Measurements from ENCODE around the gene PIK3C2G. TPM values are rescaled to one million over a fixed set of nuclear protein-coding genes. Genes with fewer than 3 reads are reported as not detected.

Gene PIK3C2G
- total RNA-seq, 2 donors from 2014 or later, result 0.57 to 0.69 TPM

DNA sequence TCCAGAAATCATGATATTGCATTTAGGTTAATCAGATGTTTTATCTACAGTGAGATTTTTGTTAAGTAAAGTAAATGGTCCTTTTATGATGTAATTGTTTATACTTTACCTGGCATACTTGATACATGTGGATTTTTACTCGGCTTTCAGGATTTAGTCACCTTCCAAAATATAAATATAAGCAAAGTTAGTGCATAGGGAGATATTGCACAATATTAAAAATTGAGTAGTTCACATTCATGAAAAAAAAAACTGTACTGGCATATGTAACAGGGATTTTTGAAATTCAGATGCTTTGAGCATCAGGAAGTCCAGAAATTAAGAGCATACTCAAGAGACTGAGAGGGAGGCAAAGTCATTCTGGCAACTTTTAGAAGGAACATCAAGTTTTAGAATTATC is 303.0 kb downstream of the PIK3C2G start:
- intact Hi-C loops (cut with DNase I), result no loop called here
- Histone ChIP-seq H3K9me3 (no peaks in the 10 kb centered on the region), H3K4me3 (no peak overlapping the region), H3K9ac (ENCODE audit: low read depth in 2 of 2, low read length in 2 of 2) (no peak overlapping the region), H3K27ac (no peak overlapping the region), H3K4me1 (no peaks in the 10 kb centered on the region), H3K36me3 (no peaks in the 10 kb centered on the region), H3K27me3 (no peaks in the 10 kb centered on the region)
- TF ChIP-seq, protein P1, sequence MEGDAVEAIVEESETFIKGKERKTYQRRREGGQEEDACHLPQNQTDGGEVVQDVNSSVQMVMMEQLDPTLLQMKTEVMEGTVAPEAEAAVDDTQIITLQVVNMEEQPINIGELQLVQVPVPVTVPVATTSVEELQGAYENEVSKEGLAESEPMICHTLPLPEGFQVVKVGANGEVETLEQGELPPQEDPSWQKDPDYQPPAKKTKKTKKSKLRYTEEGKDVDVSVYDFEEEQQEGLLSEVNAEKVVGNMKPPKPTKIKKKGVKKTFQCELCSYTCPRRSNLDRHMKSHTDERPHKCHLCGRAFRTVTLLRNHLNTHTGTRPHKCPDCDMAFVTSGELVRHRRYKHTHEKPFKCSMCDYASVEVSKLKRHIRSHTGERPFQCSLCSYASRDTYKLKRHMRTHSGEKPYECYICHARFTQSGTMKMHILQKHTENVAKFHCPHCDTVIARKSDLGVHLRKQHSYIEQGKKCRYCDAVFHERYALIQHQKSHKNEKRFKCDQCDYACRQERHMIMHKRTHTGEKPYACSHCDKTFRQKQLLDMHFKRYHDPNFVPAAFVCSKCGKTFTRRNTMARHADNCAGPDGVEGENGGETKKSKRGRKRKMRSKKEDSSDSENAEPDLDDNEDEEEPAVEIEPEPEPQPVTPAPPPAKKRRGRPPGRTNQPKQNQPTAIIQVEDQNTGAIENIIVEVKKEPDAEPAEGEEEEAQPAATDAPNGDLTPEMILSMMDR (IDR thresholded peaks at IDR 0.05), result no peak
- DNase-seq, result no peak

DNA sequence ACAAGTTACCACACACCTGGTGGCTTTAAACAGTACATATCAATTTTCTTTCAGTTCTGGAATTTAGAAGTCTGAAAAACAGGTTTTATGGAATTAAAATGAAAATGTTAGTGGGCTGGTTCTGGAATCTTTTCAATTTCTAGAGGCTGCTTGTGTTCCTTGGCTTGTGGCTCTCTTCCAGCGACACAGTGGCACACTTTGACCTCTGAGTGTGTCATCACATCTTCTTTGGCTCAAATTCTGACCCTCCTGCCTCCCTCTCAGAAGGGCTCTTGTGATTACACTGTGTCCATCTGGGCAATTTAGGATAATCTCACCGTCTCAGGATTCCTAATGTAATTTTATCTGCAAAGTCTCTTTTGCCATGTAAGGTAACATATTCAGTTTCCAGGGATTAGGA is 306.5 kb downstream of the PIK3C2G start:
- Histone ChIP-seq H3K9ac (ENCODE audit: low read depth in 2 of 2, low read length in 2 of 2) (no peak overlapping the region), H3K27ac (no peak overlapping the region), H3K36me3 (no peaks in the 10 kb centered on the region), H3K4me1 (no peaks in the 10 kb centered on the region), H3K9me3 (no peaks in the 10 kb centered on the region), H3K27me3 (no peaks in the 10 kb centered on the region), H3K4me3 (no peak overlapping the region)
- TF ChIP-seq, protein P1 (IDR thresholded peaks at IDR 0.05), result no peak
- intact Hi-C loops (cut with DNase I), result no loop called here
- DNase-seq, result no peak

- no peaks in the 10 kb centered on the region for H3K36me3 ChIP-seq
- no peak for DNase-seq
- H3K4me3 ChIP-seq, result no peak overlapping the region
- no peaks in the 10 kb centered on the region for H3K27me3 ChIP-seq
- H3K4me1 ChIP-seq, result no peaks in the 10 kb centered on the region
- TF ChIP-seq, protein P1 (IDR thresholded peaks at IDR 0.05), result no peak
- no peak overlapping the region for H3K27ac ChIP-seq
- intact Hi-C loops (cut with DNase I), result no loop called here
- no peaks in the 10 kb centered on the region for H3K9me3 ChIP-seq
- no peak overlapping the region for H3K9ac ChIP-seq (ENCODE audit: low read depth in 2 of 2, low read length in 2 of 2)
Observed at GRCh38 chr12:18570543-18570942, 309.2 kb downstream of the PIK3C2G start.

- Histone ChIP-seq H3K4me1 (no peaks in the 10 kb centered on the region), H3K9ac (ENCODE audit: low read depth in 2 of 2, low read length in 2 of 2) (no peak overlapping the region), H3K27ac (no peak overlapping the region), H3K9me3 (no peaks in the 10 kb centered on the region), H3K4me3 (no peak overlapping the region), H3K27me3 (no peaks in the 10 kb centered on the region), H3K36me3 (no peaks in the 10 kb centered on the region)
- intact Hi-C loops (cut with DNase I), result no loop called here
- no peak for DNase-seq
- TF ChIP-seq, protein P1 (IDR thresholded peaks at IDR 0.05), result no peak
Observed at GRCh38 chr12:18576104-18576626, 314.8 kb downstream of the PIK3C2G start.

- H3K27me3 ChIP-seq, result no peaks in the 10 kb centered on the region
- intact Hi-C loops (cut with DNase I), result no loop called here
- H3K27ac ChIP-seq, result no peak overlapping the region
- no peak for DNase-seq
- no peaks in the 10 kb centered on the region for H3K9me3 ChIP-seq
- TF ChIP-seq, protein P1 (IDR thresholded peaks at IDR 0.05), result no peak
- H3K4me1 ChIP-seq, result no peaks in the 10 kb centered on the region
- H3K9ac ChIP-seq (ENCODE audit: low read depth in 2 of 2, low read length in 2 of 2), result no peak overlapping the region
- no peaks in the 10 kb centered on the region for H3K36me3 ChIP-seq
- no peak overlapping the region for H3K4me3 ChIP-seq
Observed at GRCh38 chr12:18576648-18577047, 315.3 kb downstream of the PIK3C2G start.
